Measurements from ENCODE around the gene FANK1. TPM values are rescaled to one million over a fixed set of nuclear protein-coding genes. Genes with fewer than 3 reads are reported as not detected.
"Not testable (repeated sequence)": the region's sequence is repeated elsewhere in the genome, so short reads cannot be mapped to it uniquely, and the experiment has no call there.

Gene FANK1
- polyA plus RNA-seq, 12 donors: 0.19 to 6.1 (median 0.98) TPM; not detected in 2

DNA sequence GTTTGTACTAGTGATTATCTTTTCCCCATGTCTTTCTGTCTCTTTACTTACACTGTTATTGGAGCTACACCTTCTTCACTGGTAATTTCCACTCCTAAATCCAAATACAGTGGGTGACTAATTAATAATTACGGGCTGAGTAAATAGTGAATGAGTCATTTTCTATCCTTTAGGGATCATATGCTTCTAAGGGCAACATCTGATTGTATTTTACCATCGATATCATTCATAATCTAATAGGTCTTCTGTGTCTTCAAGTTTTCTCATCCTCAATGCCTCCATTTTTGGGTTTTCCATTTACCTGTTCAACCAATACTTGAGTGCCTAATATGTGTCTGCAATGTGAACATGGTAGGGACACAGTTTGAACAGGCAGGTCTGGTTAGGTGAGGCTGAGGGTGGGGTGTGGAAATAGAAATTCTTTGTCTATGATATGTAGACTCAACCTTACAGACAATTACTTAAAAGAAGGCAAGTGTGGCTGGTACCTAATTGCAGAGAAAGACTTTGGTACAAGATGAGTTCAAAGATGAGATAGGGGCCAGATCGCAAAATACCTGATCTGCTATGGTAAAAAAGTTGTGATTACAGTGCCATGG is 9.4 kb upstream of the FANK1 start:
- no peak for DNase-seq

DNA sequence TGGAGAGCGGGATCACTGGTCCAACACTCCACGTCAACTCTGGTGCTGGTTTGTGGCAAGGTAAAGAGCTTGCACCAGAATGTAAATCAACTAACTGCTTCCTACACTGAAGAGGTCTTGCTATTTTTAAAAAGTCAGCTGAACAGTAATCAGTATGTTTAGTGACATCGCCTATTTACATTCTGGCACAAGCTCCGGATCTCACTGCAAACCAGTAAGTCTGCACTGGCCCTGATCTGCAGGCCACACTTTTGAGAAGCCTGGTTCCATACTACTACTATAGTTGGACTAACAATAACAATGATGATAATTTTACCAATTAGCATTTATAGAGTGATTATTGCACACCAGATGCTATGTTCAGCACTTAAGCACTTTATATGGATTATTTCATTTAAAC is 6.9 kb upstream of the FANK1 start:
- DNase-seq: not testable (repeated sequence)

DNA sequence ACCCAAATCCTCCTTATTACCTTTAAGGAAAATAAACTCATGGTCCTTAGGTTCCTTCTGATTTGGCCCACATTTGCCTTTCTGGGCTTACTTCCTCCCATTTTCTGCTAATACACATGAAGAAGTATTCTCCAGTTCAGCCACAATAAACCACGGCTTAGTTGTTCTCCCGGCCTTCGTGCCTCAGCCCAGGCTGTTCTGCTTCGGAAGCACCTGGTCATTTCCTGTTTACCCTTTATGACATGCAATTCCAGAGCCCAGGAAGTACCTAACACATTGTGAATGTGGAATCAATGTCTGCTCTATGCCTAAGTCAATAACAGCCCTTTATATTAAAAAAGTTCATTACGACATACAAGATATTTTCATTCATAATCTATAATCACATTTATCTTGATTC is 4.0 kb upstream of the FANK1 start:
- DNase-seq: not testable (repeated sequence)

DNA sequence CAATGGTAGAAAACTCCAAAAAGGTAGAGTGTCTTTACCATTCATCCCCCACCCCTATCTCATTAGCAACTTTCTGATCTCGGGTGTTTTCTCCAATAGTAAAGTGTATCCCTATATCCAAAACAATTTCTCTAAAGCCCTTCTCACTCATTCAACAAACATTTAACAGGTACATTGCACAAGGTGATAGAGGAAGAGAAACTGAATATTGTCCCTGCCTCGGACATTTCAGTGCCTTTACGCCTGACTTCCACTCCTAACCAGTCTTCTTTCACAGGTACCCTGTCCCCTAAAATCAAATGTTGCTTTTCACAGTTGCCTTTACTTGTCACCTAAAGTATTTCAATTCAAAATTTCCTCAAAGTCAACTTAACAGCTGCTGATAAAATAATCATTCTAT is 2.2 kb upstream of the FANK1 start:
- DNase-seq: not testable (repeated sequence)

DNA sequence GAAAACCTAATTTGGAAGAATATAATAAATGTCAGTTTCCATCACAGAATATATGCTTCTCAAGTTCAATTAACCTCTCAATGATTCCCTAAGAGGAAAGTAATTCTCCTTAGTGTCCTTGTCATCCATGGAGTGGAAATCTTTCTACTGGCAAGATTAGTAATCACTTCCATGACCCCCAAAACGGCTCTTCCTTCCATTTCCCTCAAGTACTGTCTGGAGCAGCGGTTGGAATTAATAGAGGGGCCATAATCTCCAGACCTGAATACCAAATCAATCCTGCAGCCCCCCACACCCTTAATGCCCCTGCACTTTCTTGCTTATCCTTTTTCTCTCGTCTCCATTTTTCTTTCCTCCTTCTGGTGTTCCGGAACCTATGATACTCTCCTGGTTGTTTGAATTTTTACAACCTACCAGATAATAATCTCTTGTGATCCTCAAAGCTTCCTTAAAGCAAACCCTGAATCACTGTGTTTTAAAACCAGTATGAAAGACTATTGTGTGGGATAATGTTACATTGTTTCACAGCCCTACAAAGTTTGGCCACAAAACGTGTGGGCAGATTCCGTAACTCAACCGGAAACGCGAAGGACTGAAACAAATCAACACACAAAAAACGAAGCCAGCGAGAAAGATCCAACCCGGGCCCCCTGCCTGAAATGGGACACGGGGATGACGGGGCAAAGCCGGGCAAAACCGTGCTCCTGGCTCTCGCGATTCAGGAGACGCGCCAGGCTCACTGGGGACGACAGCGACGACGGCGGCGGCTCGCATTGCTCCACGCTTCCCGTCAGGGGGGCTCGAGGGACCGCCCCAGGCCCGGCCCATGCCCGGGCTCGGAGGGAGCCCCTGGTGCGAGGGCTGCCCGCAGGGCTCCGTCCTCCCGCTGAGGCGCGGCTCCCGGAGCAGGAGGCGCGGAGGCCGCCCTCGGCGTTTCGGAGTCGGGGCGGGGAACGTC is 955 bp upstream of the FANK1 start:
- DNase-seq: peak; percentile 46

DNA sequence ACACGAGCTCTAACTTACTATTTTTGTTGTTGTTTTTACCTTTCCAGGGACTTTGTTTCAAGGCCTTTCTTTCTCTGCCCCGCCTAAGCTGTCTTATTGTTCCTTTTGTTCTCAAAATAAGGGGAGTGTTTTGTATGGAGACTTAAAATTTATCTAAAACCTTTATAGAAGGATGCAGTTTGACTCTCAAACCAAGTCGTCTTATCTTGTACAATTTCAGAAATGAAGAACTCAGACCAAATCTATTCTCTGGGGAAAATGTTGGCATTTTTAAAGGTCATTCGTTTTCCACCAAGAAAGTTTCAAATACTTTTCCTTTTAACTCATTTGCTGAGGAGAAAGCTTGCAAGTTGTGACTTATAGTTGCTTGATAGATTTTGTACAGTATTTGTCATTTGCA is 953 bp downstream of the FANK1 start:
- DNase-seq: not testable (repeated sequence)

DNA sequence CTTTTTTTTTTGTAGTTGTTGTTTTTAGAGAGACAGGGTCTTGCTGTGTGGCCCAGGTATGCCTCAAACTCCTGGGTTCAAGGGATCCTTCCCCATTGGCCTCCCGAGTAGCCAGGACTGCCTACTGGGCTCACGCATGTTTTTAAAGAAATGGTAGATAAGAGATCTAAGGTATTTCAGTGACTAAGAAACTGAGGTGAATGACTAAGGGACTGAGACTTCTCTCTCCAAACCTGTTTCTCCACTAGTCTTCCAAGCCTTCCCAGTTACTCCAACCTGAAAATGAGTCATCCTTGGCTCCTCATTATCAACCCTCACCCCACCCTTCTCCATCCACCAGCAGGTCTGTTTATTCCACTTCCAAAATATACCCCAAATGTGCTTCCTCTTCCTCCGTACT is 4.6 kb downstream of the FANK1 start:
- not testable (repeated sequence) for DNase-seq

DNA sequence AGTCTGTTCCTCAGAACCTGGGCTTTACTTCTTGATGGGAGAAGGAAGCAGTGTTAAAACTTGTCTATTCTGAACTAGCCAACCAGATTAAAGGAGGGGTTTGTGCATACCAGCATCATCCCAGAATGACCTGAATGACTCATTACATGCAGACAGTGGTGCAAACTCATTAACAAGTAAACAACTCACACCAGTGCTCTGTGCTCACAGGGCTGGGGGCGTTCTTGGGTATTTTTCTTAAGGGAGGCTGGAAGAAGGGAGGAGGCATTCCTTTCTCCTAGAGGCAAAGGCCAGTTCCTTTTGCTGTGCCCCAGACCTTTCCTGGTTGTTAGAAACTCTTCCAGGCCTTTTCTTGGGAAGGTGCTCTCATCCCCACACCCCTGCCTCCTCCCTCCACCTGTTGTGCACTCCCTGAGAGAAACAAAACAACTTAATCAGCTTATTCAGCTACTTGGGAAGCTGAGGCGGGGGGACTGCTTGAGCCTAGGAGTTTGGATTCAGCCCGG is 6.8 kb downstream of the FANK1 start:
- DNase-seq: not testable (repeated sequence)

DNA sequence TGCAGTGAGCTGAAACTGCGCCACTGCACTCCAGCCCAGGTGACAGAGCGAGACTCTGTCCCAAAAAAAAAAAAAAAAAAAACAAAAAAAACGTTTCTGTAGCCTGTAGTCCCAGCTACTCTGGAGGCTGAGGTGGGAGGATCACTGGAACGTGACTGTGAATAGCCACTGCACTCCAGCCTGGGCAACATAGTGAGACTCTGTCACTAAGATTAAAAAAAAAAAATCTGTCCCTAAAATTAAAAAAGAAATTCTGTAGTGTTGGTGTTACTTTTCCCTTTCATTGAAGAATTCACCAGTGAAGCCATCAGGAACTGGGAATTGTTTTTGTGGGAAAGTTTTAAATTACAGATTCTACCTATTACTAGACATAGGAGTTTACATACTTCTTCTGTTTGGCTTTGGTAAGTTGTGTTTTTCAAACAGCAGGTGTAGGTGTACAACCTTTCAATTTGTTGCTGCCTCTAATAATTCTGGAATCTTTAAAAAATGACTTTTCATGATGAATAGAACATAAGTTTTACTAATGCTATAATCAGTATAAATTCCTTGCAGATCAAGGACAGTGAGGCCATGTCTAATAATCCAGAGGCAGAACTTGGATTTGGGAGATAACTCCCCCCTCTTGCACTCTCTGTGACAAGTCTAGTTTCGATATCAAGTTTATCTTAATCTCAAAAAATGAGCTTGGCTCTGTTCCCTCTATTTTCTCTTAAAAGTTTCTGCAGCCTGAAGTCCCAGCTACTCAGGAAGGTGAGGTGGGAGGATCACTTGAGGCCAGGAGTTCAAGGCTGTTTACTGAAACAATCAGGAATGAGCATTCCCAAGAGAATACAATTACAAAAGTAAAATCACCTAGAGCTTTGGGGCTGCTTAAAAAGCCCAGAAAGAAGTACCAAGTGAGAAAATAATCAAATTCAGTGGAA is 9.0 kb downstream of the FANK1 start:
- not testable (repeated sequence) for DNase-seq

DNA sequence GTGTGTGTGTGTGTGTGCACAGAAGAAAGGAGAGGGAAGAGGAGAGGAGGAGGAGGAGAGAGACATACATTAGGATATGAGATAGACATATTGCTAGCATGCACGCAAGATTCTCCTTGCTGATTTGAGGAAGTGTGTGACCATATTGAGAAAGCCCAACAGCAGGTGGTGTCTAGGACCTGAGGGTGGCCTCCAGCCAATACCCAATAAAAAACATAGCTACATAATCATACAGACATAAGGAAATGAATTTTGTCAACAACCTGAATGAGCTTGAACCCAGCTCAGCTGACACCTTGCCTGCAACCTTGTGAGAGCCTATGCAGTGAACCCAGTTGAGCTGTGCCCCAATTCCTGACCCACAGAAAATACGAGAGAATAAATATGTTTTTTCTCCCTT is 11.2 kb downstream of the FANK1 start:
- not testable (repeated sequence) for DNase-seq

DNA sequence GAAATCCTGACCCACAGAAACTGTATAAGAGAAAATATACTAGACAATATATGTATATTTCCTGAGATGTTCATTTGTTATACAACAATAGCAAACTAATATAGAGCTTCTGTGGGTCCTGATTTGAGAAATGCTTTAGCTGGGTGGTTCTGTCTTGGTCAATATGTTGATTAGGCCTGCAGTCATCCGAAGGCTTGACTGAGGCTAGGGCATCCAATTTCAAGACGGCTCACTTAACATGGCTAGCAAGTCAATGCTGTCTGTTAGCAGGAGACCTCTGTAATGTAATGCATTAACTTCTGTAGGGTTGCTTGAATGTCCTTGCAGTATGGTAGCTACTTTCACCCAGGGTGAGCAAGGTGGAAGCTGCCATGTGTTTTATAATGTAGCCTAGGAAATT is 12.4 kb downstream of the FANK1 start:
- DNase-seq: not testable (repeated sequence)

DNA sequence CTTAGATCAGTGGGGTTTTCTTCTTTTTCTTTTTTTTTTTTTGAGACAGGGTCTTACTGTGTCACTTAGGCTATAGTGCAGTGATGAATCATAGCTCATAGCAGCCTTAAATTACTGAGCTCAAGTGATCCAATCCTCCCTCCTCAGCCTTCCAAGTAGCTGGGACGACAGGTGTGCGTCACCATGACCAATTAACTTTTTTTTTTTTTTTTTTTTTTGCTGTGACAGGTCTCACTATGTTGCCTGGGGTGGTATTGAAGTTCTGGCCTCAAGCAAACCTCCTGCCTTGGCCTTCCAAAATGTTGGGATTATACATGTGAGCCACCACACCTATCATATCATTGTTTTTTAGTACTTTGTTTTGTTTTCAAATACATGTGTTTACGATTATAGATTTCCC is 13.1 kb downstream of the FANK1 start:
- DNase-seq: not testable (repeated sequence)

DNA sequence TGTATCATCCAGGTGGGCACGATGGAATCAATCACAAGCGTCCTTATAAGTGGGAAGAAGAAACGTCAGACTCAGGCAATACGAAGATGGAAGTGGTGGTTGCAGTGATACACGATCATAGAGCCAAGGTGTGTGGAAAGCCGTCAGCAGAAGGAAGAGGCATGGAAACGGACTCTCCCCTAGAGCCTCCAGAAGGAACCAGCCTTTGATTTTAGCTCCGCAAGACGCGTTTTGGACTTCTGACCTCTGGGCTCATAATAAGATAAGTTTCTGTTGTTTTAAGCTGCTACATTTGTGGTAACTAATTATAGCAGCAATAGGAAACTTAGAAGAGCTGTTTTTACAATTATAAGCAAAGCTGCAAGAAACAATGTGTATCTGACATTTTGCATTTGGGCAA is 14.8 kb downstream of the FANK1 start:
- no peak for DNase-seq

DNA sequence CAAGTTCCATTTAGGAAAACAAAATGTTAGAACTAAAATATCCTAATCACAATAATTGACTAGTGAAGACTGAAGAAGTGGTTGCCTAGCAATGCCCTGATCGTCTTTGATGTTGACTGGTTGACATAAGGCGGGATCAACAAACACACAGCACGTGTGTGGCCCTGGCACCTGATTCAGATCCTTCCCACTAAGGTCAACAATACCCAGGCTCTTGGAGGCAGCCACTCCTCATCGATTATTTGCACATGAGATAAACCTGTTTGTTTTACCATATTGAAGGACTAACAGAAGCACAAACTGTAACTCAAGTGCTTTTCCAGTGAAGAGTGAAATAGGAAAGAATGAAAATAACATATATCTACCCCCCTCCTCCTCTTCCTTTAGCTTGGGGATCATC is 15.6 kb downstream of the FANK1 start:
- DNase-seq: no peak

DNA sequence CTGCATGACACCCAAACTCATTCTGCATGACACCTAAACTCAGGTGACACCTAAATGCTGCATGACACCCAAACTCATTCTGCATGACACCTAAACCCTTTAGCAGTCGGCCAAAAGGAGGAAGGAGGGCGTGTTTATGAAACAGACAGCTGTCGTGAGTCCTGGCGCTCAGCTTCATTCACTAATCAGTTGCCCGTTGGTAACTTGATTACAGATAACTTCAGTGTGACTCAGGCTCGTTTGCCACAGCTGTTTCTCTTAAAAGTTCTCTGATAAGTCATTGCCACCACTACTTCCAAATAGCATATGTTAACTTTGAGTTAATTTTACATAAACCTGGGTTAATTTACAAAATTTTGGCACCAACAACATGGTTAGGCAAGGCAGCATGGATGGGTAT is 16.9 kb downstream of the FANK1 start:
- not testable (repeated sequence) for DNase-seq

DNA sequence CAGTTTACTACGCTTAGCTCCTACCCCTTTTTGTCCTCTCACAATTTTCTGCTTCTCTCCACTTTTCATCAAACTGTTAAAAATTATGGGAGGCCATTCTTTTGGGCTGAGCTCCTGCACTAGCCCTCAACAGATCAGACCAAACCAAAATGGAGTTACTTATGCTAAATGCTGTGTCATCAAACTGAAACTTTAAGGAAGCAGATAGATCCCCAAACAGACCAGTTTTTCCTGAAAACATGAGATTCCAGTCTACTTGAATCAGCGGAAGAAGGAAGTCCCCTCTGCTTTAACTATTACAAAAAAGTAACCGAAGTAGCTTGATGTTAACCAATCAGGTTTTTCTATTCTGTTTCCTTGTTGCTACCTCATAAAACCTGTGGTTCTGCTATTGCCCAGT is 20.6 kb downstream of the FANK1 start:
- no peak for DNase-seq

DNA sequence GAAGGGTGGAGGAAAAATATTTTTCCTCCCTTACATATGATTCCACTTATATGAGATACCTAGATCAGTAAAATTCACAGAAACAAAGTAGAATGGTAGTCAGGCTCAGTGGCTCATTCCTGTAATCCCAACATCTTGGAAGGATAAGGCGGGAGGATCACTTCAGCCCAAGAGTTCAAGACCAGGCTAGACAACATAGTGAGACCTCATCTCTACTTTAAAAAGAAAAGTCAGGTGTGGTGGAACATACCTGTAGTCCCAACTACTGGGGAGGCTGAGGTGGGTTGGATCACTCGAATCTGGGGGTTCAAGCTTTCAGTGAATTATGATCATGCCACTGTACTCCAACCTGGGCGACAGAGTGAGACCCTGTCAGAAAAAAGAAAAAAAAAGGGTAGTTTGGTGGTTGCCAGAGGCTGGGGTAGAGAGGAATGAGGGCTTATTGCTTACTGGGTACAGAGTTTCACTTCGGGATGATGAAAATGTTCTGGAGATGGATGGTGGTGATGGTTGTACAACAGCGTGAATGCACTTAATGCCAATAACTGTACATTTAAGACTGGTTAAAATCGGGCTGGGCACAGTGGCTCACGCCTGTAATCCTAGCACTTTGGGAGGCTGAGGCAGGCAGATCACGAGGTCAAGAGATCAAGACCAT is 21.5 kb downstream of the FANK1 start:
- DNase-seq: not testable (repeated sequence)

DNA sequence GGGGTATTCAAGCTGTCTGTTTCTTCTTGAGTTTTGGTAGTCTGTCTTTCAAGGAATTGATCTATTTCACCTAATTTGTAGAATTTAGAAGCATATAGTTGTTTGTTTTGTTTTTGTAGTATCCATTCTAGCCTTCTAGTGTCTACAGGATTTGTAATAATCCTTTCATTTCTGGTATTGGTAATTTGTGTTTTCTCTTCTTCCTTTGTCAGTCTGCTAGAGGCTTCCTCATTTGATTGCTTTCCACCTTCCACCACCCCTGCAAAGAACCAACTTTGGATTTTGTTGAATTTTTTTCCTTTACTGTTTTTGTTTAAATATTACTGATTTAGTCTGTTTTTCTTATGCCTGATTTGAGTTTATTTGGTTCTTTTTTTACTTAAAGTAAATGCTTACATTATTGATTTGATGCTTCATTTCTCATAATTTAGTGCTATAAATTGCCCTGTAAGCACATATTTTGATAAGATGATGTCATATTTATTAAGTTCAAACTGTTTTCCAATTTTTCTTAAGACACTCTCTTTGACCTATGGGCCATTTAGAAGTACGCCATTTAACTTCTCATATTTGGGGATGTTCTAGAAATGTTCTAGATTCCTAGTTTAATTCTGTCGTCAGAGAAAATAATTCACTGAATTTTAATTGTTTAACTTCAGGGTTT is 25.4 kb downstream of the FANK1 start:
- not testable (repeated sequence) for DNase-seq

DNA sequence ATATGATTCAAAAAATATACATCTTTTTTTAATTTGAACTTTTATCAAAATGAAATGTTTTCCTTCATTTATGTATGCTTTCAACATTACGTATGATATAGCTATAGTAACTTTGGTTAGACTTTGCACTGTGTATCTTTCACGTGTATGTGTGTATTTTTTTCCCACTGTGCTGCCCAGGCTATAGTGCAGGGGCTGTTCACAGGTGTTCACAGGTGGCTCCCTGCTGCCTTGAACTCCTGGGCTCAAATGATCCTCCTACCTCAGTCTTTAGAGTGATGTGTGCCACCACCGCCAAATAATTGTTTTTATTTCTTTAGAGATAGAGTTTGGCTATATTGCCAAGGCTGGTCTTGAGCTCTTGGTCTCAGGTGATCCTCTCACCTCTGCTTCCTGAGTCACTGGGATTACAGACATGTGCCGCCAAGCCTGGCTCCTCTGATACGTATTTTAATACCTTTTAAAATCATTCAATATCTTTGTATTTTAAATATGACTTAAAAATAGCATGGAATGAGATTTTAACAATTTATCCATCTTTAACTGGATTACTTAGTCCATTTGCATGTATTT is 29.0 kb downstream of the FANK1 start:
- DNase-seq: no peak

DNA sequence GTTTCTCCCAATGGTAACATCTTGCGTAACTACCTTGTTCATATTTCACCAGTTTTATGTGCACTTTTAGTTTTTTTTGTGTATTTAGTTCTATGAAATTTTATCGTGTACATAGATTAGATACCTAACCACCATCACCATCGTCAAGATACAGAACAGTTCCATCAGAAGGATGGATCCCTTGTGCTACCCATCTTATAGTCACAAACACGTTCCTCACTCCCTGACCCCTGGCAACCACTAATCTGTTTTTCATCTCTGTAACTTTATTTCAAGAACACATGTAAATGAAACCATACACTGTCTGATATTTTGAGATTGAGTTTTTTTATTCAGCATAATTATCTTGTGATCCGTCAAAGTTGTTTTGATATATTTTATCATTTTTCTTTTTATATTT is 29.9 kb downstream of the FANK1 start:
- DNase-seq: no peak
